PC-9 (cell line): ENCODE results near the gene AIFM1.

Source experiments
- CTCF ChIP-seq: fragments of 200-600 bp; sonication (generic); conservative IDR thresholded peaks from 2 replicates; pipeline ENCODE4 v1.6.1; 2017; ENCODE audit warnings: mixed run types, antibody characterized with exemption, mild to moderate bottlenecking, moderate library complexity
- EZH2 ChIP-seq: fragments of 200-600 bp; sonication (generic); IDR thresholded peaks from 2 replicates; pipeline ENCODE4 v1.8.0; 2017; ENCODE audit warnings: antibody characterized with exemption, low read depth

GRCh38 chrX:130098210-130098552 lies 67.5 kb downstream of the AIFM1 start:
- TF ChIP-seq CTCF (no peak), EZH2 (no peak)
